GM18502 (cell line): ENCODE measurements around the gene PCBP3.
"Not testable (repeated sequence)": the region's sequence is repeated elsewhere in the genome, so short reads cannot be mapped to it uniquely, and the experiment has no call there.

Source experiments
- ATAC-seq: cut with Tn5 transposase; IDR thresholded peaks from one replicate; pipeline ENCODE4 v1.9.1; 2021; ENCODE audit warnings: mild to moderate bottlenecking; ENCODE audit not compliant: unreplicated experiment, poor library complexity

Gene PCBP3

GRCh38 chr21:45945868-45946210, 302.3 kb downstream of the PCBP3 start:
- ATAC-seq: no peak

- ATAC-seq: no peak
Observed at GRCh38 chr21:45947296-45947695, 303.8 kb downstream of the PCBP3 start.

- no peak for ATAC-seq
Observed at GRCh38 chr21:45947716-45948255, 304.3 kb downstream of the PCBP3 start.

- no peak for ATAC-seq
Observed at GRCh38 chr21:45948576-45949141, 305.1 kb downstream of the PCBP3 start.

- ATAC-seq: no peak
Observed at GRCh38 chr21:45949928-45950739, 306.6 kb downstream of the PCBP3 start.

- no peak for ATAC-seq
Observed at GRCh38 chr21:45950740-45951515, 307.4 kb downstream of the PCBP3 start.

- no peak for ATAC-seq
Observed at GRCh38 chr21:45951676-45952075, 308.2 kb downstream of the PCBP3 start.

- not testable (repeated sequence) for ATAC-seq
Observed at GRCh38 chr21:45952527-45952926, 309.0 kb downstream of the PCBP3 start.

- no peak for ATAC-seq
Observed at GRCh38 chr21:45952974-45953373, 309.4 kb downstream of the PCBP3 start.

GRCh38 chr21:45954261-45954660, 310.7 kb downstream of the PCBP3 start:
- ATAC-seq: no peak

- no peak for ATAC-seq
Observed at GRCh38 chr21:45954921-45955320, 311.4 kb downstream of the PCBP3 start.

GRCh38 chr21:45957551-45957950, 314.0 kb downstream of the PCBP3 start:
- no peak for ATAC-seq

GRCh38 chr21:45957981-45958600, 314.6 kb downstream of the PCBP3 start:
- no peak for ATAC-seq

- ATAC-seq: no peak
Observed at GRCh38 chr21:45959182-45959581, 315.7 kb downstream of the PCBP3 start.

GRCh38 chr21:45959779-45960390, 316.4 kb downstream of the PCBP3 start:
- no peak for ATAC-seq

GRCh38 chr21:45961408-45961807, 317.9 kb downstream of the PCBP3 start:
- not testable (repeated sequence) for ATAC-seq

- ATAC-seq: no peak
Observed at GRCh38 chr21:45962531-45963231, 319.2 kb downstream of the PCBP3 start.

- ATAC-seq: no peak
Observed at GRCh38 chr21:45963232-45963570, 319.7 kb downstream of the PCBP3 start.

GRCh38 chr21:45964649-45965048, 321.1 kb downstream of the PCBP3 start:
- ATAC-seq: no peak
